GM18526 (cell line): ENCODE measurements around the gene FRMD8.

Experiments used
- POLR2A ChIP-seq: IDR thresholded peaks from 3 replicates; pipeline ENCODE4 v1.6.1; 2011; ENCODE audit not compliant: insufficient read length; ENCODE audit errors: extremely low read depth

Gene FRMD8, protein sequence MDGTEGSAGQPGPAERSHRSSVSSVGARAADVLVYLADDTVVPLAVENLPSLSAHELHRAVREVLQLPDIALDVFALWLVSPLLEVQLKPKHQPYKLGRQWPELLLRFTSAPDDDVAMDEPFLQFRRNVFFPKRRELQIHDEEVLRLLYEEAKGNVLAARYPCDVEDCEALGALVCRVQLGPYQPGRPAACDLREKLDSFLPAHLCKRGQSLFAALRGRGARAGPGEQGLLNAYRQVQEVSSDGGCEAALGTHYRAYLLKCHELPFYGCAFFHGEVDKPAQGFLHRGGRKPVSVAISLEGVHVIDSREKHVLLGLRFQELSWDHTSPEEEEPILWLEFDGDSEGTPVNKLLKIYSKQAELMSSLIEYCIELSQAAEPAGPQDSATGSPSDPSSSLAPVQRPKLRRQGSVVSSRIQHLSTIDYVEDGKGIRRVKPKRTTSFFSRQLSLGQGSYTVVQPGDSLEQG

GRCh38 chr11:65386307-65387140, at the start of gene FRMD8:
Gene FRMD8 (plus strand): TSS chr11:65386637. CDS start chr11:65387037, 400 bp downstream.
- TF ChIP-seq POLR2A = peak; percentile 75

- no peak for TF ChIP-seq POLR2A
Measured at GRCh38 chr11:65338676-65339075, 47.8 kb upstream of the FRMD8 start.

GRCh38 chr11:65340226-65340625, 46.2 kb upstream of the FRMD8 start:
- no peak for TF ChIP-seq POLR2A

DNA sequence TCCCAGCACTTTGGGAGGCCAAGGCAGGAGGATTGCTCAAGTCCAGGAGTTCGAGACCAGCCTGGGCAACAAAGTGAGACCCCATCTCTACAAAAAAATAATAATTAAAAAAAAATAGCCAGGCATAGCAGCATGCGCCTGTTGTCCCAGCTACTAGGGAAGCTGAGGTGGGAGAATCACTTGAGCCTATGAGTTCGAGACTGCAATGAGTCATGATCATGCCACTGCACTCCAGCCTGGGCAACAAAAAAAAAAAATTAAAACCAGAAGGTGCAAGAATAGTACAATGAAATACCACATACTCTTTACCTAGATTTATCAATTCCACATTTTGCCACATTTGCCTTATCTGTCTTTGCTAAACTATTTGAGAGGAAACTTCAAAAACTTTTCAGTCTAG, 44.6 kb upstream of the FRMD8 start:
- TF ChIP-seq POLR2A = no peak

GRCh38 chr11:65351511-65351910, 34.9 kb upstream of the FRMD8 start:
- TF ChIP-seq POLR2A = no peak

DNA sequence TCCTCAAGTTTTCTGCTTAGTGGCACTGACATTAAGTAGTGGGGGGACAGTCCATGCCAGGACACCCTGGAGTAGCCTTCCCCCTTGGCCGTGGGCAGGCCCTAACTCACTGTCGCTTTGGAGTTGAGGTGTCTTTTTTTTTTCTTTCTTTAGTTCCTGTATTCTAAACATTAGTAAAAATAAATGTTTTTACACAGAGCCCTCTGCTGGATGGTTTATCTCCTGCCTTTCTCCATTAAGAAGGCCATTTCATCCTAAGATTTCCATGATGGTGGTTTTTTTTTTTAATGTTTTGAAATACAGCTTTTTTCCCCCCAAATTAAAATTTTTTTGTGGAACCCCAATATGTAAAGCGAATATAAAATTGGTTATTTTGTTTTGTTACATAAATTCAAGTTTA, 33.7 kb upstream of the FRMD8 start:
- TF ChIP-seq POLR2A = no peak

GRCh38 chr11:65353376-65353775, 33.1 kb upstream of the FRMD8 start:
- no peak for TF ChIP-seq POLR2A

DNA sequence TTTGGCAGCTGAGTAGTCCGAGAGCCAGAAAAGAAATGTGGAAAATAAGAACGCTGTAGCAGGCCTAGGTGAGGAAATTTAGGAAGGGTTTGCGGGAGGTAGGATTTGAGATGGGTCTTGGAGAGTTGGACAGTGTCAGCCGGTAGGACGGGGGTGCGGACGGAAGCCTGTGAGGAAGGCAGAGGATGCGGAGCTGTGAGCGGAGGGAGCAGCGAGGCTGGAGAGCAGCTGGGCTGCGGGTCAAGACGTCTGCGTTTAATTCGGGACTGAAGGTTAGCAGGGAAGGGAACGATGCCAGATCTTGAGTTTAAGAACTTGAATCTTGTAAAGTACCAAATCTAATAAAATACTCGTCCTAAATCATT, 32.6 kb upstream of the FRMD8 start:
- no peak for TF ChIP-seq POLR2A

- TF ChIP-seq POLR2A = peak; percentile 66
Measured at GRCh38 chr11:65354265-65355012, 32.0 kb upstream of the FRMD8 start, which contains the start of gene TIGD3. Gene TIGD3 (plus strand): TSS chr11:65354751. CDS start chr11:65355809, 1,058 bp downstream.

GRCh38 chr11:65355013-65355775, 31.2 kb upstream of the FRMD8 start:
- TF ChIP-seq POLR2A = no peak

DNA sequence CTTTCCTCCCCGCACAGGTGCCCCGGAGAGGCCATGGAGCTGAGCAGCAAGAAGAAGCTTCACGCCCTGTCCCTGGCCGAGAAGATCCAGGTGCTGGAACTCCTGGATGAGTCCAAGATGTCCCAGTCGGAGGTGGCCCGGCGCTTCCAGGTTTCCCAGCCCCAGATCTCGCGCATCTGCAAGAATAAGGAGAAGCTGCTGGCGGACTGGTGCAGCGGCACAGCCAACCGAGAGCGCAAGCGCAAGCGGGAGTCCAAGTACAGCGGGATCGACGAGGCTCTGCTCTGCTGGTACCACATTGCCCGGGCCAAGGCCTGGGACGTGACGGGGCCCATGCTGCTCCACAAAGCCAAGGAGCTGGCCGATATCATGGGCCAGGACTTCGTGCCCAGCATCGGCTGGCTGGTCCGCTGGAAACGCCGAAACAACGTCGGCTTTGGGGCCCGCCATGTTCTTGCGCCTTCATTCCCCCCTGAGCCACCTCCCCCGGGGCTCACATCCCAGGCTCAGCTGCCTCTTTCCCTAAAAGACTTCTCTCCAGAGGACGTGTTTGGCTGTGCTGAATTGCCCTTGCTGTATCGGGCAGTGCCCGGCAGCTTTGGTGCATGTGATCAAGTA, 30.6 kb upstream of the FRMD8 start:
- TF ChIP-seq POLR2A = no peak

- no peak for TF ChIP-seq POLR2A
Measured at GRCh38 chr11:65356394-65356972, 30.0 kb upstream of the FRMD8 start.

- no peak for TF ChIP-seq POLR2A
Measured at GRCh38 chr11:65357856-65358356, 28.5 kb upstream of the FRMD8 start.
